Esophagus squamous epithelium (tissue), 5 donors: Measurements from ENCODE around the gene LMAN1L. TPM values are rescaled to one million over a fixed set of nuclear protein-coding genes. Genes with fewer than 3 reads are reported as not detected.

Experiments
- DNase-seq: peaks from one replicate; lab custom pipeline; 2025; lab: John Stamatoyannopoulos, UW
- H3K27ac ChIP-seq, 4 donors: fragments of 200-600 bp; sonication (generic); one replicate each; pipeline ENCODE4 v1.5.1; 2016 to 2019; ENCODE audit warnings: mild to moderate bottlenecking in 1 of 4
- H3K27me3 ChIP-seq, 4 donors: fragments of 200-600 bp; sonication (generic); 1 replicate in 3 of 4; 2 replicates in 1 of 4; pipeline versions ENCODE4 v1.5.1 to v1.6.0; 2017 to 2021; ENCODE audit warnings: antibody characterized with exemption in 1 of 4
- H3K36me3 ChIP-seq, 3 donors: fragments of 200-600 bp; sonication (generic); one replicate each; pipeline ENCODE4 v1.5.1; 2016 to 2019
- H3K4me1 ChIP-seq, 3 donors: fragments of 200-600 bp; sonication (generic); one replicate each; pipeline ENCODE4 v1.5.1; 2017 to 2019
- H3K4me3 ChIP-seq, 4 donors: fragments of 200-600 bp; sonication (generic); 1 replicate in 3 of 4; 2 replicates in 1 of 4; pipeline ENCODE4 v1.5.1; 2016 to 2019; ENCODE audit warnings: mild to moderate bottlenecking in 2 of 4, moderate library complexity in 1 of 4
- H3K9me3 ChIP-seq, 3 donors: fragments of 200-600 bp; sonication (generic); one replicate each; pipeline ENCODE4 v1.5.1; 2016 to 2019
- POLR2A ChIP-seq, 4 donors: fragments of 450-650 bp; IDR thresholded peaks; one replicate each; pipeline ENCODE4 v1.6.1; 2017; ENCODE audit warnings: antibody characterized with exemption in 4 of 4, mild to moderate bottlenecking in 4 of 4, moderate library complexity in 3 of 4
- WGBS, 2 donors: methylation state at CpG; one replicate each; pipeline ENCODE4 v1.1.5; 2018; 5-methylcytosine and 5-hydroxymethylcytosine counted together
- intact Hi-C: fragments of 100-400 bp; cut with DNase I; formaldehyde crosslinking; loops from one replicate; pipeline ENCODE4 v1.15.0; 2022
- total RNA-seq, 4 donors: library from RNA; depleted of rRNA; stranded (reverse); fragments of >200 nt; gene quantifications; one replicate each; pipeline ENCODE4 v1.1.0, GENCODE V29; 2016
- TF ChIP-seq, protein P1 (sequence below), 6 experiments: fragments of 450-650 bp in 4 of 6; fragments of 200-600 bp in 2 of 6; sonication (generic) in 2 of 6; IDR thresholded peaks; one replicate each; pipeline ENCODE4 v1.5.1; 2016 to 2019; ENCODE audit warnings: antibody characterized with exemption in 6 of 6, mild to moderate bottlenecking in 4 of 6, moderate library complexity in 4 of 6
- donor health status: DM: yes; HTN: yes; CAD: no.

Gene LMAN1L
- total RNA-seq, 4 donors from 2014 or later, result 0.18 TPM; not detected in 3

DNA sequence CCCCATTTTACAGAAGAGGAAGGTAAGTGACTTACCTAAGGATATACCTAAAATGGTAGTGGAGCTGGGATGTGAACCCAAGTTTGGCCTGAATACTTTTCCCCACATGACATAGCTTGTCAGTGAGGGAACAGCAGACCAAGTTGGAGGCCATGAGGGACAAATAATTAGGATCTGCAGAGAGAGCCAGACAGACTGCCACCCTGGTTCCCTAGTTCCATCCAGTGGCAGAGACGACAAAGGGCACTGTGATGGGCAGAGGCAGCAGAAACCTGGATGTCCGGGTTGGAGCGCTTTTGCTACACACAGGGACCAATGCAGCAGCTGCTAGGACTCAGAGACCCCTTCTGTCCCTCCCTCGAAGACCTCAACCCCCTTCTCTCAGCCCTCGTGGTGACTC lies 15.0 kb downstream of the LMAN1L start:
- TF ChIP-seq, protein P1, sequence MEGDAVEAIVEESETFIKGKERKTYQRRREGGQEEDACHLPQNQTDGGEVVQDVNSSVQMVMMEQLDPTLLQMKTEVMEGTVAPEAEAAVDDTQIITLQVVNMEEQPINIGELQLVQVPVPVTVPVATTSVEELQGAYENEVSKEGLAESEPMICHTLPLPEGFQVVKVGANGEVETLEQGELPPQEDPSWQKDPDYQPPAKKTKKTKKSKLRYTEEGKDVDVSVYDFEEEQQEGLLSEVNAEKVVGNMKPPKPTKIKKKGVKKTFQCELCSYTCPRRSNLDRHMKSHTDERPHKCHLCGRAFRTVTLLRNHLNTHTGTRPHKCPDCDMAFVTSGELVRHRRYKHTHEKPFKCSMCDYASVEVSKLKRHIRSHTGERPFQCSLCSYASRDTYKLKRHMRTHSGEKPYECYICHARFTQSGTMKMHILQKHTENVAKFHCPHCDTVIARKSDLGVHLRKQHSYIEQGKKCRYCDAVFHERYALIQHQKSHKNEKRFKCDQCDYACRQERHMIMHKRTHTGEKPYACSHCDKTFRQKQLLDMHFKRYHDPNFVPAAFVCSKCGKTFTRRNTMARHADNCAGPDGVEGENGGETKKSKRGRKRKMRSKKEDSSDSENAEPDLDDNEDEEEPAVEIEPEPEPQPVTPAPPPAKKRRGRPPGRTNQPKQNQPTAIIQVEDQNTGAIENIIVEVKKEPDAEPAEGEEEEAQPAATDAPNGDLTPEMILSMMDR (IDR thresholded peaks at IDR 0.05), result no peak
- no peak for TF ChIP-seq POLR2A (IDR thresholded peaks at IDR 0.05)
- H3K27ac ChIP-seq, result no peak overlapping the region
- 45 to 60% methylated on average over 1 to 5 of the region's 5 CpGs for WGBS, 2 donors
- intact Hi-C loops, result no loop called here
- no peak overlapping the region for H3K4me3 ChIP-seq
- H3K4me1 ChIP-seq, result peaks cover 0 to 23% (median 0%) of the 10 kb centered on the region in 3 donors
- DNase-seq, result no peak
- no peaks in the 10 kb centered on the region for H3K9me3 ChIP-seq
- H3K36me3 ChIP-seq, result no peaks in the 10 kb centered on the region
- peaks cover 0 to 56% (median 2%) of the 10 kb centered on the region in 4 donors for H3K27me3 ChIP-seq

DNA sequence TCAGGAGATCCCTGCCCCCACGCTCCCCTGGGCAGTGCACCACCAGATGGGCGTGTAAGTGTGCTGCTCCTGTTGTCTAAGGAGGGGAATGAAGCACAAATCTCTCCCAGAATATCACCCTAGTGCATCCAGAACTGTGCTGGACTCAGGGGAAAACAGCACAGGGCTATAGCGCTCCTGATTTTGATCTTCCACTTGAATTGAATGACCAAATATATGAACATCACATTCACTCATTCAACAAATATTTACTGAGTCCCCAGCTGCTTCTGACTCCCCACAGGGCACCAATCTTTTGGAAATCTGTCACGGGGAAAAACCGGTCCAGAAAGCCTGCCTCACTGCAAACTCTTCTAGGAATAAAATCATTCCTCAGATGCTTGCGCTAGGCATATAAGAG lies 16.2 kb downstream of the LMAN1L start:
- DNase-seq, result no peak
- no peaks in the 10 kb centered on the region for H3K36me3 ChIP-seq
- H3K27me3 ChIP-seq, result peaks cover 0 to 56% (median 2%) of the 10 kb centered on the region in 4 donors
- TF ChIP-seq, protein P1 (IDR thresholded peaks at IDR 0.05), result no peak
- TF ChIP-seq POLR2A (IDR thresholded peaks at IDR 0.05), result no peak
- 69 to 76% methylated on average over 4 to 6 of the region's 6 CpGs for WGBS, 2 donors
- intact Hi-C loops, result no loop called here
- no peaks in the 10 kb centered on the region for H3K9me3 ChIP-seq
- H3K4me3 ChIP-seq, result no peak overlapping the region
- no peak overlapping the region for H3K27ac ChIP-seq
- peaks cover 0 to 23% (median 0%) of the 10 kb centered on the region in 3 donors for H3K4me1 ChIP-seq

GRCh38 chr15:74829486-74829885 lies 16.9 kb downstream of the LMAN1L start:
- Histone ChIP-seq H3K27ac (no peak overlapping the region), H3K9me3 (no peaks in the 10 kb centered on the region), H3K4me3 (no peak overlapping the region), H3K36me3 (no peaks in the 10 kb centered on the region), H3K27me3 (peaks cover 0 to 50% (median 2%) of the 10 kb centered on the region in 4 donors), H3K4me1 (peaks cover 0 to 23% (median 0%) of the 10 kb centered on the region in 3 donors)
- WGBS, 2 donors, result 31 to 33% methylated on average over 3 of the region's 3 CpGs
- DNase-seq, result no peak
- intact Hi-C loops, result no loop called here
- TF ChIP-seq POLR2A (IDR thresholded peaks at IDR 0.05), result no peak
- TF ChIP-seq, protein P1 (IDR thresholded peaks at IDR 0.05), result no peak

- 63 to 76% methylated on average over 2 to 6 of the region's 6 CpGs for WGBS, 2 donors
- H3K27me3 ChIP-seq, result peaks cover 0 to 49% (median 2%) of the 10 kb centered on the region in 4 donors
- H3K36me3 ChIP-seq, result no peaks in the 10 kb centered on the region
- H3K4me1 ChIP-seq, result peaks cover 0 to 23% (median 0%) of the 10 kb centered on the region in 3 donors
- H3K4me3 ChIP-seq, result no peak overlapping the region
- intact Hi-C loops, result no loop called here
- H3K9me3 ChIP-seq, result no peaks in the 10 kb centered on the region
- TF ChIP-seq, protein P1 (IDR thresholded peaks at IDR 0.05), result no peak
- no peak for TF ChIP-seq POLR2A (IDR thresholded peaks at IDR 0.05)
- no peak for DNase-seq
- H3K27ac ChIP-seq, result no peak overlapping the region
Measured at GRCh38 chr15:74829991-74830390, 17.4 kb downstream of the LMAN1L start.

DNA sequence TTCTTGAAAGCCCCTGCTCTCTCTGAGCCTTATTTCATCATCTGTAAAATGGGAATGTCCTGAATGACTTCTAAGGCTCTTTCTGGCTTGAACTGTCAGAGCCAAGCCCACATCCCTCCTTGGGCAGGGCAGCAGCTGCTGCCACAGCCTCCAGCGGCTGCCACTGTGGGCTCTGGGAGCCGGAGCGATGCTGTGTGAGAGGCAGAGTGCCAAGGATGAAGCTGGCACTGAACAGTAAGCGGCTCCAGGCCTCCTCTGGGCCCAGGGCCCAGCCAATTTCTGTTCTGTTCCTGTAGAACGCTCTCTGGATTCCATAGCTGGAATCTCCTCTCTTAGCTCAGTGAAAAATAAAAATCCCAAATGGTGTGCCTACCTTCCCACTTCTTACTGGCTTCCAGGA lies 18.2 kb downstream of the LMAN1L start:
- peaks cover 0 to 44% (median 2%) of the 10 kb centered on the region in 4 donors for H3K27me3 ChIP-seq
- no peak overlapping the region for H3K27ac ChIP-seq
- no peaks in the 10 kb centered on the region for H3K9me3 ChIP-seq
- no peak for DNase-seq
- no peak overlapping the region for H3K4me3 ChIP-seq
- WGBS, 2 donors, result 32 to 60% methylated on average over 1 to 5 of the region's 5 CpGs
- H3K4me1 ChIP-seq, result peaks cover 0 to 23% (median 0%) of the 10 kb centered on the region in 3 donors
- intact Hi-C loops, result no loop called here
- peaks cover 0 to 4% (median 0%) of the 10 kb centered on the region in 3 donors for H3K36me3 ChIP-seq
- TF ChIP-seq, protein P1 (IDR thresholded peaks at IDR 0.05), result no peak
- no peak for TF ChIP-seq POLR2A (IDR thresholded peaks at IDR 0.05)
